Endothelial cell of umbilical vein (primary cell): ENCODE data around the gene IL1RL1. TPM values are rescaled to one million over a fixed set of nuclear protein-coding genes. Genes with fewer than 3 reads are reported as not detected.

Experiments used
- BruUV-seq: library from RNA; stranded (reverse); fragments of 400-500 nt; replicated peaks from 2 replicates; lab custom pipeline; 2021; lab: Mats Ljungman, UMichigan
- CTCF ChIA-PET: fragments of 300-600, 350-600 bp; sonication (Branson Sonifier 250); formaldehyde crosslinking; loops from one replicate; lab custom pipeline; 2021; ENCODE audit warnings: antibody characterized with exemption, inconsistent platforms; lab: Charles Lee
- POLR2A ChIA-PET: fragments of 300-600, 350-600 bp; sonication (Branson Sonifier 250); formaldehyde crosslinking; loops from one replicate; lab custom pipeline; 2021; ENCODE audit warnings: antibody characterized with exemption, inconsistent platforms; lab: Charles Lee
- DNase-seq: peaks from one replicate; pipeline ENCODE4 v3.0.0-alpha.2; 2011; ENCODE audit warnings: low read depth, low spot score
- FAIRE-seq: peaks from 2 replicates; lab custom pipeline; 2011; peaks lifted over from hg19 to GRCh38; lab: Jason Lieb, UNC
- H2AFZ ChIP-seq: 2 replicates; pipeline ENCODE4 v1.6.0; 2012; ENCODE audit warnings: low read depth, low read length, control low read depth, inconsistent platforms
- H3K27ac ChIP-seq: 2 replicates; pipeline ENCODE4 v1.5.1; 2011; ENCODE audit warnings: low read depth, mild to moderate bottlenecking, control low read depth, low read length, moderate library complexity; ENCODE audit not compliant: insufficient read depth
- H3K27me3 ChIP-seq, 2 experiments: 2 replicates each; pipeline versions ENCODE4 v1.6.0 to v1.6.1; 2011; ENCODE audit warnings: low read length in 2 of 2, mixed read lengths in 1 of 2; ENCODE audit not compliant: control insufficient read depth in 2 of 2, insufficient read depth in 2 of 2
- H3K36me3 ChIP-seq, 2 experiments: 2 replicates in 1 of 2; 3 replicates in 1 of 2; pipeline ENCODE4 v1.5.1; 2011; ENCODE audit warnings: low read length in 2 of 2, mild to moderate bottlenecking in 1 of 2, moderate library complexity in 1 of 2; ENCODE audit not compliant: control insufficient read depth in 2 of 2, insufficient read depth in 2 of 2; ENCODE audit errors: extremely low read depth in 1 of 2
- H3K4me1 ChIP-seq: 3 replicates; pipeline ENCODE4 v1.5.1; 2011; ENCODE audit warnings: mild to moderate bottlenecking, low read length; ENCODE audit not compliant: control insufficient read depth, insufficient read depth; ENCODE audit errors: extremely low read depth
- H3K4me2 ChIP-seq: 2 replicates; pipeline ENCODE4 v1.6.1; 2011; ENCODE audit warnings: low read length, control low read depth, mixed read lengths; ENCODE audit not compliant: insufficient read depth
- H3K4me3 ChIP-seq, 3 experiments: fragments of 200-600 bp in 1 of 3; sonication (generic), shearing (Covaris generic) in 1 of 3; replicated peaks in 1 of 3; 2 replicates each; pipeline ENCODE4 v1.5.1; 2011 to 2016; ENCODE audit warnings: control low read depth in 3 of 3, low read length in 3 of 3, mild to moderate bottlenecking in 2 of 3, inconsistent platforms in 1 of 3, low read depth in 1 of 3, moderate library complexity in 1 of 3; ENCODE audit not compliant: insufficient read depth in 1 of 3
- H3K79me2 ChIP-seq: 2 replicates; pipeline ENCODE4 v1.6.0; 2012; ENCODE audit warnings: low read length, inconsistent platforms; ENCODE audit not compliant: control insufficient read depth, insufficient read depth
- H3K9ac ChIP-seq: replicated peaks from 2 replicates; pipeline ENCODE3; 2011; ENCODE audit warnings: low read length, control low read depth; ENCODE audit not compliant: insufficient read depth; ENCODE audit errors: extremely low read depth
- H3K9me1 ChIP-seq: replicated peaks from 3 replicates; pipeline ENCODE4 v1.6.0; 2011; ENCODE audit warnings: mild to moderate bottlenecking, low read length; ENCODE audit not compliant: control insufficient read depth, insufficient read depth; ENCODE audit errors: extremely low read depth
- H3K9me3 ChIP-seq: replicated peaks from 2 replicates; pipeline ENCODE4 v1.5.1; 2012; ENCODE audit warnings: low read length, inconsistent platforms; ENCODE audit not compliant: control insufficient read depth, insufficient read depth
- H4K20me1 ChIP-seq: replicated peaks from 2 replicates; pipeline ENCODE3; 2011; ENCODE audit warnings: mild to moderate bottlenecking, low read length; ENCODE audit not compliant: control insufficient read depth, insufficient read depth; ENCODE audit errors: extremely low read depth
- CTCF ChIP-seq, 2 donors: IDR thresholded peaks; 1 replicate in 1 of 2; 2 replicates in 1 of 2; pipeline ENCODE4 v1.5.1; 2011; ENCODE audit warnings: low read length in 2 of 2, mild to moderate bottlenecking in 2 of 2, moderate library complexity in 2 of 2, control low read depth in 1 of 2, inconsistent platforms in 1 of 2, low read depth in 1 of 2; ENCODE audit not compliant: insufficient read depth in 1 of 2; ENCODE audit errors: extremely low read depth in 1 of 2
- EZH2 ChIP-seq: IDR thresholded peaks from 2 replicates; pipeline ENCODE4 v1.6.1; 2012; ENCODE audit warnings: borderline replicate concordance, low read depth, mild to moderate bottlenecking, moderate library complexity, low read length, inconsistent platforms; ENCODE audit not compliant: severe bottlenecking
- FOS ChIP-seq: IDR thresholded peaks from 2 replicates; pipeline ENCODE4 v1.6.1; 2011; ENCODE audit warnings: mild to moderate bottlenecking, low read length, moderate library complexity, borderline replicate concordance; ENCODE audit not compliant: insufficient read depth
- GATA2 ChIP-seq: IDR thresholded peaks from 2 replicates; pipeline ENCODE4 v1.7.0; 2011; ENCODE audit warnings: low read depth, mild to moderate bottlenecking, moderate library complexity, mixed read lengths, low read length; ENCODE audit not compliant: insufficient read length, insufficient read depth
- JUN ChIP-seq: IDR thresholded peaks from 2 replicates; pipeline ENCODE4 v1.6.1; 2011; ENCODE audit warnings: borderline replicate concordance, low read depth; ENCODE audit not compliant: insufficient read length, insufficient read depth
- MYC ChIP-seq: IDR thresholded peaks from one replicate; pipeline ENCODE4 v1.6.1; 2011; ENCODE audit warnings: mild to moderate bottlenecking, low read depth, low read length
- POLR2A ChIP-seq: IDR thresholded peaks from 2 replicates; pipeline ENCODE4 v1.6.1; 2012; ENCODE audit warnings: low read depth, mild to moderate bottlenecking, control low read depth, low read length
- POLR2AphosphoS5 ChIP-seq: IDR thresholded peaks from 2 replicates; pipeline ENCODE4 v1.6.1; 2012; ENCODE audit warnings: low read depth, mild to moderate bottlenecking, control low read depth, low read length, moderate library complexity; ENCODE audit not compliant: insufficient read depth
- dilution Hi-C: fragments of 300-500 bp; cut with MboI; formaldehyde crosslinking; loops from one replicate; pipeline ENCODE4 v1.15.0; 2019; ENCODE audit warnings: low sequenced_read_pairs; ENCODE audit not compliant: extremely low pct_ligation_motif_present
- intact Hi-C: fragments of 100-400 bp; cut with micrococcal nuclease; formaldehyde crosslinking; loops from one replicate; pipeline ENCODE4 v1.10.0; 2022
- polyA plus RNA-seq, 4 experiments: library from polyadenylated mRNA; depleted of rRNA in 3 of 4; stranded (reverse) in 3 of 4; unstranded in 1 of 4; fragments of >200 nt; gene quantifications; 2 replicates each; pipeline versions ENCODE4 v1.2.1 to v1.2.3, GENCODE V29; 2011 to 2012; ENCODE audit warnings: missing spikeins in 1 of 4
- total RNA-seq: library from RNA; stranded (reverse); gene quantifications from 2 replicates; pipeline ENCODE4 v1.2.3, GENCODE V29; 2021
- TF ChIP-seq, protein P1 (sequence below): IDR thresholded peaks from 2 replicates; pipeline ENCODE4 v1.6.1; 2011; ENCODE audit not compliant: insufficient read depth, insufficient read length

IL1RL1 gene
- total and polyA plus RNA-seq, 2 donors (not counting 3 experiments of a cell fraction or from before 2014, with no cell fraction given) = 32.2 to 44.0 TPM

- H3K9me1 ChIP-seq = no peaks in the 10 kb centered on the region
- H3K4me2 ChIP-seq = no peak overlapping the region
- no peak for DNase-seq
- no peak overlapping the region for H3K27ac ChIP-seq
- H3K27me3 ChIP-seq = no peaks in the 10 kb centered on the region
- H3K4me1 ChIP-seq = no peaks in the 10 kb centered on the region
- H3K9me3 ChIP-seq = peaks cover 3% of the 10 kb centered on the region
- dilution Hi-C loops = no loop called here
- POLR2A ChIA-PET = no interaction called here
- no peaks in the 10 kb centered on the region for H3K79me2 ChIP-seq
- no peak for FAIRE-seq
- CTCF ChIA-PET = interaction anchor here (1.5 kb wide), 1 partner anchor 74 kb away, joined by 3 read pairs; no protein-coding TSS in a partner anchor
- H4K20me1 ChIP-seq = no peaks in the 10 kb centered on the region
- BruUV-seq = no TSS peak
- H3K36me3 ChIP-seq = peaks cover 0 to 2% of the 10 kb centered on the region in 2 experiments
- no peak overlapping the region for H3K9ac ChIP-seq
- no peak overlapping the region for H3K4me3 ChIP-seq
- H2AFZ ChIP-seq = no peak overlapping the region
- TF ChIP-seq JUN (no peak), FOS (no peak), POLR2A (no peak), GATA2 (no peak), EZH2 (no peak), MYC (no peak), POLR2AphosphoS5 (no peak), CTCF (IDR thresholded peaks at IDR 0.05; ENCODE audit: extremely low read depth in 1 of 2, insufficient read depth in 1 of 2, low read depth in 1 of 2, low read length in 2 of 2) (no peak)
- TF ChIP-seq, protein P1, sequence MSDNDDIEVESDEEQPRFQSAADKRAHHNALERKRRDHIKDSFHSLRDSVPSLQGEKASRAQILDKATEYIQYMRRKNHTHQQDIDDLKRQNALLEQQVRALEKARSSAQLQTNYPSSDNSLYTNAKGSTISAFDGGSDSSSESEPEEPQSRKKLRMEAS = no peak
- intact Hi-C loops = no loop called here
Observed at GRCh38 chr2:102368461-102369109, 57.2 kb downstream of the IL1RL1 start.
